Adrenal gland (tissue), 12 donors: ENCODE measurements around the gene TGFB1I1. TPM values are rescaled to one million over a fixed set of nuclear protein-coding genes. Genes with fewer than 3 reads are reported as not detected.

Source experiments
- DNase-seq, 7 donors: peaks; one replicate each; pipeline ENCODE4 v3.0.0-alpha.2; 2019 to 2020
- H3K27ac ChIP-seq, 5 donors: fragments of 200-600 bp; sonication (generic) in 4 of 5; 1 replicate in 3 of 5; 2 replicates in 2 of 5; pipeline versions ENCODE4 v1.5.1 to v1.8.0; 2016 to 2020; ENCODE audit warnings: mild to moderate bottlenecking in 1 of 5
- H3K27me3 ChIP-seq: fragments of 200-600 bp; 2 replicates; pipeline ENCODE4 v1.8.0; 2021
- H3K36me3 ChIP-seq, 2 donors: fragments of 200-600 bp; replicated peaks in 1 of 2; 1 replicate in 1 of 2; 2 replicates in 1 of 2; pipeline versions ENCODE4 v1.5.1 to v1.8.0; 2018 to 2022
- H3K4me1 ChIP-seq, 2 donors: fragments of 200-600 bp; replicated peaks in 1 of 2; 1 replicate in 1 of 2; 2 replicates in 1 of 2; pipeline versions ENCODE4 v1.5.1 to v1.8.0; 2018 to 2021
- H3K4me3 ChIP-seq, 4 donors: fragments of 200-600 bp; sonication (generic) in 3 of 4; one replicate each; pipeline ENCODE4 v1.5.1; 2016 to 2018
- H3K9me3 ChIP-seq, 3 donors: fragments of 200-600 bp; sonication (generic) in 1 of 3; replicated peaks in 1 of 3; 1 replicate in 2 of 3; 2 replicates in 1 of 3; pipeline versions ENCODE4 v1.5.1 to v1.8.0; 2016 to 2021
- POLR2A ChIP-seq, 2 donors: fragments of 450-650 bp; IDR thresholded peaks; one replicate each; pipeline ENCODE4 v1.6.1; 2017; ENCODE audit warnings: antibody characterized with exemption in 2 of 2, mild to moderate bottlenecking in 2 of 2, moderate library complexity in 1 of 2
- WGBS, 4 donors: extraction: QIAGEN DNeasy Blood & Tissue Kit in 2 of 4; methylation state at CpG; one replicate each; pipeline versions ENCODE4 v1.1.5 to v1.1.7; 2013 to 2017; 5-methylcytosine and 5-hydroxymethylcytosine counted together
- intact Hi-C, 2 donors: fragments of 100-400 bp; cut with DNase I; formaldehyde crosslinking; loops; one replicate each; pipeline versions ENCODE4 v1.14.1 to v1.15.0; 2022 to 2023
- polyA plus RNA-seq, 3 donors: library from polyadenylated mRNA; stranded (reverse); fragments of 200-250 nt in 2 of 3; fragments of 350-450 nt in 1 of 3; fragmentation: Illumina TruSeq in 1 of 3; extraction: RNeasy Lipid Tissue Mini Kit (QIAGEN cat#74804) in 1 of 3; gene quantifications; one replicate each; pipeline ENCODE4 v1.2.3, GENCODE V29; 2013 to 2014
- total RNA-seq, 9 donors: library from RNA; depleted of rRNA in 4 of 9; stranded (reverse); fragments of >200 nt in 4 of 9; fragments of 120-200 nt in 1 of 9; fragmentation: NEBNext Ultra II Directional in 1 of 9; extraction: Animal tissue kit (Norgen Biotek cat#: 25700) in 1 of 9; gene quantifications; one replicate each; pipeline versions ENCODE4 v1.1.0 to v1.2.4, GENCODE V29; 2013 to 2023
- TF ChIP-seq, protein P1 (sequence below), 6 experiments: fragments of 450-650 bp in 4 of 6; fragments of 200-600 bp in 2 of 6; sonication (generic) in 1 of 6; IDR thresholded peaks; 1 replicate in 5 of 6; 2 replicates in 1 of 6; pipeline versions ENCODE4 v1.5.1 to v1.8.0; 2016 to 2021; ENCODE audit warnings: antibody characterized with exemption in 6 of 6, mild to moderate bottlenecking in 2 of 6, moderate library complexity in 1 of 6
- donor health status: healthy with polysubstance abuse.
- donor health status: Bipolar disorder and iron deficiency.
- donor health status: DM: yes; HTN: yes; CAD: no.
- donor health status: DM: no; HTN: no; CAD: no.
- donor health status: DM: no; HTN: no; CAD: no.
- donor health status: DM: yes; HTN: yes; CAD: no.

Gene TGFB1I1
- total and polyA plus RNA-seq, 12 donors: 4.5 to 62.7 (median 31.3) TPM

DNA sequence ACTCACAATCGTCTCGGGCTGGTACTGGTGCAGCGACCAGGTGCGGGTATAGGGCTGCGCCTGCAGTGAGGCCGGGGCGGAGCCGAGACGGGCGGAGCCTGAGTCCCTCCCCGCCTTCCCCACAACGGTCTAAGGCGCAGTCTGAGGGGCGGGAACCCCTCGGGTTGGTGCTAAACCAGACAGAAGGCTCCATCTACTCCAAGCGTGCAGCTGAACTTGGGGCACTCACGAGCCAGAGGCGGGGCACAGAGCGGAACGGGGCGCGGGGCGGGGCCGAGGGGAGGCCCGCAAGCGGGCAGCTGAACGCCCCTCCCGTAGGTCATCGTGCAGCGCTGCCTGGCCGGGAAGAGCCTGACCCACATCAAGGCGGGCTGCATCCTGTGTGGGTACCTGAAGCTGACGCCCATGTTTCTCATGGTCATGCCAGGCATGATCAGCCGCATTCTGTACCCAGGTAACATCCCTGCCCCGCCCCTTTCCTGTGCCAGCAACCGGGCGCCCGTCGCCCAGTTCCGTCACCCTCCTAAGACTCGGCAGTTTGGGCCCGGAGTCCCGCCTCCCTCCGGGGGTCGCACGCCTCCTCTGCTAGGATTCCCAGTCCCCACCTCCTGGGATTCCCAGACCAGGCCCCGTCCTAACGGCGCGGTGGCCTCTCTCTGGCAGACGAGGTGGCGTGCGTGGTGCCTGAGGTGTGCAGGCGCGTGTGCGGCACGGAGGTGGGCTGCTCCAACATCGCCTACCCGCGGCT is 15.9 kb downstream of the TGFB1I1 start:
- peaks cover 8 to 16% of the 10 kb centered on the region in 2 donors for H3K4me1 ChIP-seq
- H3K9me3 ChIP-seq: no peaks in the 10 kb centered on the region
- peaks cover 0 to 19% of the 10 kb centered on the region in 2 donors for H3K36me3 ChIP-seq
- H3K4me3 ChIP-seq: peak overlapping the region in 2 of 4 donors; percentile 36 to 73
- H3K27me3 ChIP-seq: no peaks in the 10 kb centered on the region
- DNase-seq: peak in 4 of 7 donors; percentile 38 to 57 (median 48)
- no peak for TF ChIP-seq POLR2A (IDR thresholded peaks at IDR 0.05)
- TF ChIP-seq, protein P1, sequence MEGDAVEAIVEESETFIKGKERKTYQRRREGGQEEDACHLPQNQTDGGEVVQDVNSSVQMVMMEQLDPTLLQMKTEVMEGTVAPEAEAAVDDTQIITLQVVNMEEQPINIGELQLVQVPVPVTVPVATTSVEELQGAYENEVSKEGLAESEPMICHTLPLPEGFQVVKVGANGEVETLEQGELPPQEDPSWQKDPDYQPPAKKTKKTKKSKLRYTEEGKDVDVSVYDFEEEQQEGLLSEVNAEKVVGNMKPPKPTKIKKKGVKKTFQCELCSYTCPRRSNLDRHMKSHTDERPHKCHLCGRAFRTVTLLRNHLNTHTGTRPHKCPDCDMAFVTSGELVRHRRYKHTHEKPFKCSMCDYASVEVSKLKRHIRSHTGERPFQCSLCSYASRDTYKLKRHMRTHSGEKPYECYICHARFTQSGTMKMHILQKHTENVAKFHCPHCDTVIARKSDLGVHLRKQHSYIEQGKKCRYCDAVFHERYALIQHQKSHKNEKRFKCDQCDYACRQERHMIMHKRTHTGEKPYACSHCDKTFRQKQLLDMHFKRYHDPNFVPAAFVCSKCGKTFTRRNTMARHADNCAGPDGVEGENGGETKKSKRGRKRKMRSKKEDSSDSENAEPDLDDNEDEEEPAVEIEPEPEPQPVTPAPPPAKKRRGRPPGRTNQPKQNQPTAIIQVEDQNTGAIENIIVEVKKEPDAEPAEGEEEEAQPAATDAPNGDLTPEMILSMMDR (IDR thresholded peaks at IDR 0.05): no peak
- intact Hi-C loops: loop anchor here in 1 of 2 donors (10.0 kb wide), 1 partner anchor 227 kb away; a partner anchor contains a TSS
- H3K27ac ChIP-seq: no peak overlapping the region
- 1 to 8% (median 1%) methylated on average over 8 to 60 of the region's 60 CpGs; no CpG with 5 or more reads in 1 of the 4 donors for WGBS, 4 donors

DNA sequence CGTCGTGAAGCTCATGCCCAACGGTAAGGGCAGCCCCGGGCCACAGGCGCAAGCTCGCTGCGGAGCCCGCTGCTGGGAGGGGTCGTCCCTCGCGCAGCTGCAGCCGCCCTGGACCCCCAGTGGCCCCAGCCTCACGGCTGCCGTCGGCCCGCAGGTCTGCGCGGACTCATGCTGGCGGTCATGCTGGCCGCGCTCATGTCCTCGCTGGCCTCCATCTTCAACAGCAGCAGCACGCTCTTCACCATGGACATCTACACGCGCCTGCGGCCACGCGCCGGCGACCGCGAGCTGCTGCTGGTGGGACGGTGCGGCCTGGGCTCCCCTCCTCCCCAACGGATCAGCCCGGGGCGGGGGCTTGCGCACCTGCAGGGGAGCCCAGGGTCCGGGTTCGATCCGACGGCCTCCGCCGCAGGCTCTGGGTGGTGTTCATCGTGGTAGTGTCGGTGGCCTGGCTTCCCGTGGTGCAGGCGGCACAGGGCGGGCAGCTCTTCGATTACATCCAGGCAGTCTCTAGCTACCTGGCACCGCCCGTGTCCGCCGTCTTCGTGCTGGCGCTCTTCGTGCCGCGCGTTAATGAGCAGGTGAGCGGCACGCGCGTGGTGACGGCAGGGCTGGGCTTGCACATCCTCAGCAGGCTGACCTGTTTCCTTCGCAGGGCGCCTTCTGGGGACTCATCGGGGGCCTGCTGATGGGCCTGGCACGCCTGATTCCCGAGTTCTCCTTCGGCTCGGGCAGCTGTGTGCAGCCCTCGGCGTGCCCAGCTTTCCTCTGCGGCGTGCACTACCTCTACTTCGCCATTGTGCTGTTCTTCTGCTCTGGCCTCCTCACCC is 16.7 kb downstream of the TGFB1I1 start:
- 29 to 89% (median 34%) methylated on average over 17 to 77 of the region's 77 CpGs for WGBS, 4 donors
- peaks cover 8 to 16% of the 10 kb centered on the region in 2 donors for H3K4me1 ChIP-seq
- TF ChIP-seq POLR2A (IDR thresholded peaks at IDR 0.05): no peak
- TF ChIP-seq, protein P1 (IDR thresholded peaks at IDR 0.05): no peak
- no peak for DNase-seq
- intact Hi-C loops: loop anchor here in 1 of 2 donors (10.0 kb wide), 1 partner anchor 226 kb away; a partner anchor contains a TSS
- no peak overlapping the region for H3K27ac ChIP-seq
- H3K4me3 ChIP-seq: peak overlapping the region in 1 of 4 donors; percentile 73
- peaks cover 0 to 27% of the 10 kb centered on the region in 2 donors for H3K36me3 ChIP-seq
- no peaks in the 10 kb centered on the region for H3K9me3 ChIP-seq
- no peaks in the 10 kb centered on the region for H3K27me3 ChIP-seq

DNA sequence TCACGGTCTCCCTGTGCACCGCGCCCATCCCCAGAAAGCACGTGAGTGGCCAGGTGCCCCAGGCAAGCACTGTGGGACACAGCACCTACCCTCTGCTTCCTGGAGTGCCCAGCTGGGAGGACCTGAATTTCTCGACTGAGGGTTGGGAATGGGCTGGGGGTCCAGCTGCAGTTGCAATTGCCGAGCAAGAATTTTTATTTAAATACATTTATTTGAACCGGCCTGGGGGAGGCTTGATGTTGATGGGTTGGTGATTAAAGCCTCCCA is 17.3 kb downstream of the TGFB1I1 start:
- Histone ChIP-seq H3K36me3 (peaks cover 0 to 32% of the 10 kb centered on the region in 2 donors), H3K4me3 (no peak overlapping the region), H3K9me3 (no peaks in the 10 kb centered on the region), H3K27me3 (no peaks in the 10 kb centered on the region), H3K27ac (no peak overlapping the region), H3K4me1 (peaks cover 8 to 16% of the 10 kb centered on the region in 2 donors)
- intact Hi-C loops: loop anchor here in 1 of 2 donors (10.0 kb wide), 1 partner anchor 226 kb away; a partner anchor contains a TSS
- no peak for DNase-seq
- no peak for TF ChIP-seq POLR2A (IDR thresholded peaks at IDR 0.05)
- TF ChIP-seq, protein P1 (IDR thresholded peaks at IDR 0.05): no peak
- WGBS, 4 donors: 86 to 89% (median 88%) methylated on average over 7 of the region's 7 CpGs
